SU-DHL-6 (cell line): ENCODE results near the gene POT1.

Experiments used
- EZH2phosphoT487 ChIP-seq: fragments of 200-600 bp; sonication (generic), shearing (Covaris generic); conservative IDR thresholded peaks from 2 replicates; pipeline ENCODE4 v1.6.1; 2018; ENCODE audit warnings: mild to moderate bottlenecking, antibody characterized with exemption, low read length, moderate library complexity, mixed read lengths
- TF ChIP-seq, protein P1 (sequence below): fragments of 200-600 bp; sonication (generic); IDR thresholded peaks from one replicate; pipeline ENCODE4 v1.5.1; 2017; ENCODE audit warnings: antibody characterized with exemption, mild to moderate bottlenecking, low read length, moderate library complexity; ENCODE audit not compliant: insufficient read depth, poor library complexity, severe bottlenecking

DNA sequence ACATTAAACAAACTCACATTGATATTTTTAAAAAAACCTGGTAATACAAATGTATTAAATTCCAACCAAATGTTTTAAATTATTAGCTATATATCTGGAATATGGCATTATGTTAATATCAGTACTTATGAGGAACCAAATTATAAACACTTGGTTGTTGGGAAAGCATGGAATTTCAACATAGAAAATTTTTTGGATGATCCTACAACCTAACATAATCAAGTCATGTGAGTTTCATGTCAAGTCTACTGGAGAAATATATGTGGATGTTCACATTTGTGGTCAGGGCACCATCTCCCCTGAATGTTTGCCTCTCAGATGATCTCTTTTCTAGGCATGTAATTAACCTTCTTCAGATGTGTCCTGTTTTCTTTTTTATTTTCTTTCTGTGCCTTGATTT is 5.2 kb upstream of the POT1 start:
- TF ChIP-seq, protein P1, sequence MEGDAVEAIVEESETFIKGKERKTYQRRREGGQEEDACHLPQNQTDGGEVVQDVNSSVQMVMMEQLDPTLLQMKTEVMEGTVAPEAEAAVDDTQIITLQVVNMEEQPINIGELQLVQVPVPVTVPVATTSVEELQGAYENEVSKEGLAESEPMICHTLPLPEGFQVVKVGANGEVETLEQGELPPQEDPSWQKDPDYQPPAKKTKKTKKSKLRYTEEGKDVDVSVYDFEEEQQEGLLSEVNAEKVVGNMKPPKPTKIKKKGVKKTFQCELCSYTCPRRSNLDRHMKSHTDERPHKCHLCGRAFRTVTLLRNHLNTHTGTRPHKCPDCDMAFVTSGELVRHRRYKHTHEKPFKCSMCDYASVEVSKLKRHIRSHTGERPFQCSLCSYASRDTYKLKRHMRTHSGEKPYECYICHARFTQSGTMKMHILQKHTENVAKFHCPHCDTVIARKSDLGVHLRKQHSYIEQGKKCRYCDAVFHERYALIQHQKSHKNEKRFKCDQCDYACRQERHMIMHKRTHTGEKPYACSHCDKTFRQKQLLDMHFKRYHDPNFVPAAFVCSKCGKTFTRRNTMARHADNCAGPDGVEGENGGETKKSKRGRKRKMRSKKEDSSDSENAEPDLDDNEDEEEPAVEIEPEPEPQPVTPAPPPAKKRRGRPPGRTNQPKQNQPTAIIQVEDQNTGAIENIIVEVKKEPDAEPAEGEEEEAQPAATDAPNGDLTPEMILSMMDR = no peak
- TF ChIP-seq EZH2phosphoT487 = no peak
